Measurements from ENCODE around the gene PDX1. TPM values are rescaled to one million over a fixed set of nuclear protein-coding genes. Genes with fewer than 3 reads are reported as not detected.

Gene PDX1
- total RNA-seq, 1 experiment from 2014 or later = 1.7 TPM

- RAD21 ChIA-PET (ENCODE audit: low non-redundant PET in 1 of 2, low total read pairs in 2 of 2, uncharacterized antibody in 2 of 2, unreplicated experiment in 2 of 2) = no interaction called here
- DNase-seq (ENCODE audit: low read depth, low spot score) (no peak), ATAC-seq (no peak)
- peaks cover 0 to 4% of the 10 kb centered on the region in 2 experiments; a peak in 1 of 4 replicates for H3K36me3 ChIP-seq (ENCODE audit: control insufficient read depth in 1 of 2, insufficient read depth in 2 of 2, low read length in 2 of 2)
- no peak overlapping the region for H3K27ac ChIP-seq (ENCODE audit: low read depth, low read length)
- peaks cover 3 to 6% of the 10 kb centered on the region in 2 experiments; a peak in 1 of 4 replicates for H3K4me1 ChIP-seq (ENCODE audit: control insufficient read depth in 1 of 2, insufficient read depth in 2 of 2, low read length in 2 of 2)
- no peak overlapping the region for H3K4me2 ChIP-seq (ENCODE audit: low read length)
- CTCF ChIA-PET = interaction anchor here (0.9 to 1.4 kb wide), 2 partner anchors 8 to 599 kb away, joined by 3 to 4 read pairs; no protein-coding TSS in a partner anchor
- H3K9ac ChIP-seq (ENCODE audit: low read length) = no peak overlapping the region
- H3K4me3 ChIP-seq (replicated peaks in 1 of 2; ENCODE audit: low read depth in 1 of 2, low read length in 2 of 2) = no peak overlapping the region
- H3K9me3 ChIP-seq (ENCODE audit: control insufficient read depth in 1 of 2, insufficient read depth in 1 of 2, low read depth in 1 of 2, low read length in 2 of 2) = no peaks in the 10 kb centered on the region
- H2AFZ ChIP-seq (ENCODE audit: low read depth, low read length, poor library complexity, severe bottlenecking) = no peak overlapping the region
- peaks cover 18% of the 10 kb centered on the region for H3K79me2 ChIP-seq (ENCODE audit: insufficient read depth, low read length)
- no peaks in the 10 kb centered on the region for H3K27me3 ChIP-seq (ENCODE audit: insufficient read depth, low read length)
- intact Hi-C loops (cut with micrococcal nuclease) = no loop called here
- no peaks in the 10 kb centered on the region for H3K9me2 ChIP-seq (ENCODE audit: insufficient read depth)
- TF ChIP-seq SP1 (IDR thresholded peaks at IDR 0.05; ENCODE audit: low read depth) = no peak
- TF ChIP-seq ZFX (IDR thresholded peaks at IDR 0.05) = no peak
- TF ChIP-seq, protein P1, sequence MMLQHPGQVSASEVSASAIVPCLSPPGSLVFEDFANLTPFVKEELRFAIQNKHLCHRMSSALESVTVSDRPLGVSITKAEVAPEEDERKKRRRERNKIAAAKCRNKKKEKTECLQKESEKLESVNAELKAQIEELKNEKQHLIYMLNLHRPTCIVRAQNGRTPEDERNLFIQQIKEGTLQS (IDR thresholded peaks at IDR 0.05) = no peak
- no peak for TF ChIP-seq EZH2 (IDR thresholded peaks at IDR 0.05)
- TF ChIP-seq ZNF274 (IDR thresholded peaks at IDR 0.05; ENCODE audit: low read depth, low read length) = no peak
- POLR2A ChIA-PET = interaction anchor here (1.2 kb wide), 1 partner anchor 7 kb away, joined by 3 read pairs; no protein-coding TSS in a partner anchor
- no TSS peak for BruUV-seq (replicated peaks)
- H4K20me1 ChIP-seq (ENCODE audit: insufficient read depth) = no peaks in the 10 kb centered on the region
Measured at GRCh38 chr13:27961227-27962085, 41.7 kb downstream of the PDX1 start.

DNA sequence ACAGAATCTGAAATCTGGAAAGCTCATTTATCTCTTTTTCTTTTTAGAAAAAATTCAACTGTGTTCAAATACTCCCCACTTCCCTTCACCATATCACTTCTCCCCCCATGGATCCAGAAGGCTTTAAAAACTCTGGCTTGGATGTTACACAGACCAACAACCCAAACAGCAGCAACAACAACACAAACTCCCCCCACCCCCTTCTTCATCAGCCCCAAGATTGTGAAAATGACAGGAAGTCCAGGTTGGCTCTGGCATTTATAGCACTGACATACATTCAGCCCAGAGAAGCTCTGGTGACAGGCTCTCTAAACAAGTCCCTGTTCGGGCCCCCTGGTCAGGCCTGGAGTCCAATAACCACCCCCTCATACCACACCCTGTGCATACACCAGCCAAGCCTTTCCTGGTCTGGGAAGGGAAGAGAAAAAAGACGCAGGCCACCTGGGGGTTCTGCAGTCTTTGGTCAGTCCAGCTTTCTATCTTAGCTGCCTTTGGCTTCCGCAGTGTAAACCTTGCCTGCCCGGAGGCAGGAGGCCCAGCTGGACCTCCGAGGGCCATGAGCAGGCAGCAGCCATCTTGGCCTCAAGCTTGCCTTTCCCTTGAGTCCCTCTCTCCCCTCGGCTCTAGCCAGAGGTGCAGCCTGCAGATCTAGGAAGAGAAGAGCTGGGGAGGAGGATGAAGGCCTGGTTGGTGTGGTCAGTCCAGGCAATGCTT is 42.5 kb downstream of the PDX1 start:
- DNase-seq (ENCODE audit: low read depth, low spot score) = no peak
- H2AFZ ChIP-seq (ENCODE audit: low read depth, low read length, poor library complexity, severe bottlenecking) = no peak overlapping the region
- no peak overlapping the region for H3K9ac ChIP-seq (ENCODE audit: low read length)
- BruUV-seq (replicated peaks) = no TSS peak
- ChIA-PET CTCF (interaction anchor here (0.9 to 1.6 kb wide), 3 partner anchors 9 to 600 kb away, joined by 3 to 4 read pairs (median 4); no protein-coding TSS in a partner anchor), RAD21 (ENCODE audit: low non-redundant PET in 1 of 2, low total read pairs in 2 of 2, uncharacterized antibody in 2 of 2, unreplicated experiment in 2 of 2) (no interaction called here), POLR2A (interaction anchor here (1.2 kb wide), 1 partner anchor 8 kb away, joined by 3 read pairs; no protein-coding TSS in a partner anchor)
- no peaks in the 10 kb centered on the region for H3K9me2 ChIP-seq (ENCODE audit: insufficient read depth)
- H4K20me1 ChIP-seq (ENCODE audit: insufficient read depth) = no peaks in the 10 kb centered on the region
- no peak overlapping the region for H3K27ac ChIP-seq (ENCODE audit: low read depth, low read length)
- TF ChIP-seq YY1 (IDR thresholded peaks at IDR 0.05; ENCODE audit: extremely low read depth, insufficient replicate concordance, low read depth, low read length) (no peak), FOSL1 (IDR thresholded peaks at IDR 0.05; ENCODE audit: low read depth) (no peak), CEBPB (IDR thresholded peaks at IDR 0.05; ENCODE audit: low read depth) (no peak), ELF1 (IDR thresholded peaks at IDR 0.05; ENCODE audit: borderline replicate concordance, low read depth) (no peak), SP1 (IDR thresholded peaks at IDR 0.05; ENCODE audit: low read depth) (no peak)
- H3K4me2 ChIP-seq (ENCODE audit: low read length) = no peak overlapping the region
- no peak for ATAC-seq
- H3K79me2 ChIP-seq (ENCODE audit: insufficient read depth, low read length) = peaks cover 27% of the 10 kb centered on the region
- H3K4me3 ChIP-seq (replicated peaks in 1 of 2; ENCODE audit: low read depth in 1 of 2, low read length in 2 of 2) = no peak overlapping the region
- intact Hi-C loops (cut with micrococcal nuclease) = no loop called here
- no peaks in the 10 kb centered on the region for H3K9me3 ChIP-seq (ENCODE audit: control insufficient read depth in 1 of 2, insufficient read depth in 1 of 2, low read depth in 1 of 2, low read length in 2 of 2)
- peaks cover 3 to 11% of the 10 kb centered on the region in 2 experiments; a peak in 3 of 4 replicates for H3K4me1 ChIP-seq (ENCODE audit: control insufficient read depth in 1 of 2, insufficient read depth in 2 of 2, low read length in 2 of 2)
- H3K27me3 ChIP-seq (ENCODE audit: insufficient read depth, low read length) = no peaks in the 10 kb centered on the region
- H3K36me3 ChIP-seq (ENCODE audit: control insufficient read depth in 1 of 2, insufficient read depth in 2 of 2, low read length in 2 of 2) = peaks cover 0 to 4% of the 10 kb centered on the region in 2 experiments; a peak in 1 of 4 replicates

Measured in HCT116 (cell line).